Measurements from ENCODE around the gene TMEM205.

Gene TMEM205

DNA sequence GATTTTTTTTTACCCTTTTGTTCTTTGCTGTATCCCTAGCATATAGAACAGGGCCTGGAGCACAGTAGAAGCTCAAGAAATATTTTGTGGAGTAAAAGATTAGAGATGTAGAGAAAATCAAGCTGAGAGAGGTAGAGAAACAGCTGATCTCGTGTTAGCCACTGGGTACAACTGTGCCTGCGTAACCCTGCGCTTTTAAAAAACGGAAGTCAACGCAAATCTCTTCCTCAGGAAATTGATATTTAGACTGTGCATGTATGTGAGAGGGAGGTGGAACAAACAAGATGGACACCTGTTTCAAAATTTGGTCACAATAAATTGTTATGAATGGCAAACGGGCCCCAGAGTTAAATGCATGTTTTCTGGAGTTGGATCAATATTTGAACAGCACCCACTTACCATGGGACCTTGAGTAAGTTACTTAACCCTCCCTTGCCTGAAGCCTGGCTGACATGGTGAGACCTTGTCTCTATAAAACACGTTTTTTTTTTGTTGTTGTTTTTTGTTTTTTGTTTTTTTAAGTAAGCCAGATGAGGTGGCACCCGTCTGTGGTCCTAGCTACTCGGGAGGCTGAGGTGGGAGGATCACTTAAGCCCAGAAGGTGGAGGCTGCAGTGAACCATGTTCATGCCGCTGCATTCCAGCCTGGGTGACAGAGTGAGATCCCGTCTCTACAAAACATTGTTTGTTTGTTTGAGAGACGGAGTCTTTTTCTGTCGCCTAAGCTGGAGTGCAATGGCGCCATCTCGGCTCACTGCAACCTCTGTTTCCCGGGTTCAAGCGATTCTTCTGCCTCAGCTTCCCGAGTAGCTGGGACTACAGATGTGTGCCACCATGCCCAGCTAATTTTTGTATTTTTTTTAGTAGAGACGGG, 41.3 kb upstream of the TMEM205 start:
- TF ChIP-seq SPI1 (IDR thresholded peaks at IDR 0.05; ENCODE audit: borderline replicate concordance, low read depth) (peak; percentile 97), GABPA (IDR thresholded peaks at IDR 0.05; ENCODE audit: low read depth) (no peak)
- TF ChIP-seq, protein P1, sequence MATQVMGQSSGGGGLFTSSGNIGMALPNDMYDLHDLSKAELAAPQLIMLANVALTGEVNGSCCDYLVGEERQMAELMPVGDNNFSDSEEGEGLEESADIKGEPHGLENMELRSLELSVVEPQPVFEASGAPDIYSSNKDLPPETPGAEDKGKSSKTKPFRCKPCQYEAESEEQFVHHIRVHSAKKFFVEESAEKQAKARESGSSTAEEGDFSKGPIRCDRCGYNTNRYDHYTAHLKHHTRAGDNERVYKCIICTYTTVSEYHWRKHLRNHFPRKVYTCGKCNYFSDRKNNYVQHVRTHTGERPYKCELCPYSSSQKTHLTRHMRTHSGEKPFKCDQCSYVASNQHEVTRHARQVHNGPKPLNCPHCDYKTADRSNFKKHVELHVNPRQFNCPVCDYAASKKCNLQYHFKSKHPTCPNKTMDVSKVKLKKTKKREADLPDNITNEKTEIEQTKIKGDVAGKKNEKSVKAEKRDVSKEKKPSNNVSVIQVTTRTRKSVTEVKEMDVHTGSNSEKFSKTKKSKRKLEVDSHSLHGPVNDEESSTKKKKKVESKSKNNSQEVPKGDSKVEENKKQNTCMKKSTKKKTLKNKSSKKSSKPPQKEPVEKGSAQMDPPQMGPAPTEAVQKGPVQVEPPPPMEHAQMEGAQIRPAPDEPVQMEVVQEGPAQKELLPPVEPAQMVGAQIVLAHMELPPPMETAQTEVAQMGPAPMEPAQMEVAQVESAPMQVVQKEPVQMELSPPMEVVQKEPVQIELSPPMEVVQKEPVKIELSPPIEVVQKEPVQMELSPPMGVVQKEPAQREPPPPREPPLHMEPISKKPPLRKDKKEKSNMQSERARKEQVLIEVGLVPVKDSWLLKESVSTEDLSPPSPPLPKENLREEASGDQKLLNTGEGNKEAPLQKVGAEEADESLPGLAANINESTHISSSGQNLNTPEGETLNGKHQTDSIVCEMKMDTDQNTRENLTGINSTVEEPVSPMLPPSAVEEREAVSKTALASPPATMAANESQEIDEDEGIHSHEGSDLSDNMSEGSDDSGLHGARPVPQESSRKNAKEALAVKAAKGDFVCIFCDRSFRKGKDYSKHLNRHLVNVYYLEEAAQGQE (IDR thresholded peaks at IDR 0.05; ENCODE audit: insufficient replicate concordance, low read depth) = no peak
- H3K4me3 ChIP-seq (replicated peaks; ENCODE audit: insufficient read depth, low read length) = no peak overlapping the region
- peak in 1 of 2 experiments; percentile 69 for DNase-seq (ENCODE audit: low read depth in 1 of 2, low spot score in 1 of 2)
- H3K27me3 ChIP-seq (ENCODE audit: insufficient read depth, poor library complexity, severe bottlenecking) = peaks cover 8% of the 10 kb centered on the region
- no peak overlapping the region for H3K27ac ChIP-seq (replicated peaks)

DNA sequence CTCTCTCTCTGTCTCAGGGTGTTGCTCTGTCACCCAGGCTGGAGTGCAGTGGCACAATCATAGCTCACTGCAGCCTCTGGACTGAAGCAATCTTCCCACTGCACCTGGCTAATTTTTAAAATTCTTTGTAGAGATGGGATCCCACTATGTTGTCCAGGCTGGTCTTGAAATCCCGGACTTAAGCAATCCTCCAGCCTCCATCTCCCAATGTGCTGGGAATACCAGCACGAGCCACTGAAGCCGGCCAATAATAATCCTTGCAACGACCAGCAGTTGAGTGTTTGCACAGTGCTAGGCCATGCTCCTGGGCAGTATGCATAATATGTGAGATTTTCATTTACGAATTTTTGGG, 38.7 kb upstream of the TMEM205 start:
- Histone ChIP-seq H3K27me3 (ENCODE audit: insufficient read depth, poor library complexity, severe bottlenecking) (peaks cover 8% of the 10 kb centered on the region), H3K4me3 (replicated peaks; ENCODE audit: insufficient read depth, low read length) (no peak overlapping the region), H3K27ac (replicated peaks) (no peak overlapping the region)
- TF ChIP-seq, protein P2, sequence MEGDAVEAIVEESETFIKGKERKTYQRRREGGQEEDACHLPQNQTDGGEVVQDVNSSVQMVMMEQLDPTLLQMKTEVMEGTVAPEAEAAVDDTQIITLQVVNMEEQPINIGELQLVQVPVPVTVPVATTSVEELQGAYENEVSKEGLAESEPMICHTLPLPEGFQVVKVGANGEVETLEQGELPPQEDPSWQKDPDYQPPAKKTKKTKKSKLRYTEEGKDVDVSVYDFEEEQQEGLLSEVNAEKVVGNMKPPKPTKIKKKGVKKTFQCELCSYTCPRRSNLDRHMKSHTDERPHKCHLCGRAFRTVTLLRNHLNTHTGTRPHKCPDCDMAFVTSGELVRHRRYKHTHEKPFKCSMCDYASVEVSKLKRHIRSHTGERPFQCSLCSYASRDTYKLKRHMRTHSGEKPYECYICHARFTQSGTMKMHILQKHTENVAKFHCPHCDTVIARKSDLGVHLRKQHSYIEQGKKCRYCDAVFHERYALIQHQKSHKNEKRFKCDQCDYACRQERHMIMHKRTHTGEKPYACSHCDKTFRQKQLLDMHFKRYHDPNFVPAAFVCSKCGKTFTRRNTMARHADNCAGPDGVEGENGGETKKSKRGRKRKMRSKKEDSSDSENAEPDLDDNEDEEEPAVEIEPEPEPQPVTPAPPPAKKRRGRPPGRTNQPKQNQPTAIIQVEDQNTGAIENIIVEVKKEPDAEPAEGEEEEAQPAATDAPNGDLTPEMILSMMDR (IDR thresholded peaks at IDR 0.05; ENCODE audit: insufficient read depth, low read length) = no peak
- no peak for TF ChIP-seq GABPA (IDR thresholded peaks at IDR 0.05; ENCODE audit: low read depth)
- TF ChIP-seq SPI1 (IDR thresholded peaks at IDR 0.05; ENCODE audit: borderline replicate concordance, low read depth) = no peak
- TF ChIP-seq POLR2AphosphoS5 (IDR thresholded peaks at IDR 0.05; ENCODE audit: low read depth) = no peak
- TF ChIP-seq, protein P1 (IDR thresholded peaks at IDR 0.05; ENCODE audit: insufficient replicate concordance, low read depth) = no peak
- no peak for DNase-seq (ENCODE audit: low read depth in 1 of 2, low spot score in 1 of 2)

DNA sequence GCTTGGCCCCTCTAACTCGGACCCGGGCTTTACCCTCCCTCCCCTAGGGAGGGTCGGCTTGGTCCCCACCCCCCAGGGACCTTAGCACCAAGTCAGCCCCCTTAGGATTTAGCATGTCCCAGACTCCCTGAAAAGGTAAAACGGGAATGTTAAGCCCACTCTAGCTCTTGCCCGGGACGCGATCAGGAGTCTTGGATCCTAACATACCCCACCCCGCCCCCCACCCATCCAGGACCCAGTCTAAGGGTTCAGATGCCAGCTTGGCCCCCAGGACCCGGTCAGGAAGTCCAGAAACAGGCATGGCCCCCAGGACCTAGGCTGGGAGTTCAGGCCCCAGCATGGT, 37.6 kb upstream of the TMEM205 start:
- no peak for DNase-seq (ENCODE audit: low read depth in 1 of 2, low spot score in 1 of 2)
- H3K27ac ChIP-seq (replicated peaks) = no peak overlapping the region
- TF ChIP-seq GABPA (IDR thresholded peaks at IDR 0.05; ENCODE audit: low read depth) (no peak), POLR2AphosphoS5 (IDR thresholded peaks at IDR 0.05; ENCODE audit: low read depth) (no peak), SPI1 (IDR thresholded peaks at IDR 0.05; ENCODE audit: borderline replicate concordance, low read depth) (no peak)
- TF ChIP-seq, protein P1 (IDR thresholded peaks at IDR 0.05; ENCODE audit: insufficient replicate concordance, low read depth) = no peak
- TF ChIP-seq, protein P2 (IDR thresholded peaks at IDR 0.05; ENCODE audit: insufficient read depth, low read length) = no peak
- peak overlapping the region; percentile 37 for H3K4me3 ChIP-seq (replicated peaks; ENCODE audit: insufficient read depth, low read length)
- H3K27me3 ChIP-seq (ENCODE audit: insufficient read depth, poor library complexity, severe bottlenecking) = peaks cover 8% of the 10 kb centered on the region

All from HL-60 (cell line).